ENCODE results near the gene RASGRP1.

The RASGRP1 gene

GRCh38 chr15:38563723-38564519, 693 bp downstream of the RASGRP1 start:
- DNase-seq = peak; percentile 61

GRCh38 chr15:38562278-38562677, 2.3 kb downstream of the RASGRP1 start:
- no peak for DNase-seq

- DNase-seq = no peak
Observed at GRCh38 chr15:38560456-38560926, 4.1 kb downstream of the RASGRP1 start.

- DNase-seq = no peak
Observed at GRCh38 chr15:38559636-38560307, 4.8 kb downstream of the RASGRP1 start.

GRCh38 chr15:38559131-38559530, 5.5 kb downstream of the RASGRP1 start:
- no peak for DNase-seq

GRCh38 chr15:38558372-38559059, 6.1 kb downstream of the RASGRP1 start:
- DNase-seq = no peak

GRCh38 chr15:38557921-38558320, 6.7 kb downstream of the RASGRP1 start:
- no peak for DNase-seq

- no peak for DNase-seq
Observed at GRCh38 chr15:38555686-38556334, 8.8 kb downstream of the RASGRP1 start.

GRCh38 chr15:38554354-38554753, 10.3 kb downstream of the RASGRP1 start:
- no peak for DNase-seq

GRCh38 chr15:38553071-38553470, 11.5 kb downstream of the RASGRP1 start:
- no peak for DNase-seq

- no peak for DNase-seq
Observed at GRCh38 chr15:38551720-38552648, 12.6 kb downstream of the RASGRP1 start.

GRCh38 chr15:38549222-38549621, 15.4 kb downstream of the RASGRP1 start:
- DNase-seq = no peak

GRCh38 chr15:38547255-38547997, 17.2 kb downstream of the RASGRP1 start:
- no peak for DNase-seq

GRCh38 chr15:38545179-38545578, 19.4 kb downstream of the RASGRP1 start:
- DNase-seq = no peak

GRCh38 chr15:38541026-38541425, 23.6 kb downstream of the RASGRP1 start:
- DNase-seq = no peak

GRCh38 chr15:38540510-38540909, 24.1 kb downstream of the RASGRP1 start:
- DNase-seq = no peak

- DNase-seq = no peak
Observed at GRCh38 chr15:38539008-38539343, 25.6 kb downstream of the RASGRP1 start.

GRCh38 chr15:38538328-38539007, 26.1 kb downstream of the RASGRP1 start:
- DNase-seq = no peak

- no peak for DNase-seq
Observed at GRCh38 chr15:38536201-38536676, 28.4 kb downstream of the RASGRP1 start.

- no peak for DNase-seq
Observed at GRCh38 chr15:38535491-38536200, 29.0 kb downstream of the RASGRP1 start.
